ENCODE results near the gene SPTLC2. TPM values are rescaled to one million over a fixed set of nuclear protein-coding genes. Genes with fewer than 3 reads are reported as not detected.
"Not testable (repeated sequence)": the region's sequence is repeated elsewhere in the genome, so short reads cannot be mapped to it uniquely, and the experiment has no call there.

The SPTLC2 gene
- total and polyA plus RNA-seq, 8 donors = 32.9 to 44.0 (median 38.3) TPM

- intact Hi-C loops (cut with DNase I) = no loop called here
- Histone ChIP-seq H3K4me1 (peaks cover 6 to 51% of the 10 kb centered on the region in 2 donors), H3K4me3 (no peak overlapping the region), H3K9me3 (no peaks in the 10 kb centered on the region), H3K27me3 (no peaks in the 10 kb centered on the region), H3K36me3 (peaks cover 0 to 23% of the 10 kb centered on the region in 2 donors), H3K27ac (no peak overlapping the region)
- DNase-seq (no peak), ATAC-seq (peak; percentile 27)
- no peak for TF ChIP-seq CTCF (IDR thresholded peaks at IDR 0.05)
Observed at GRCh38 chr14:77599889-77600288, 16.5 kb downstream of the SPTLC2 start.

- ATAC-seq = no peak
- H3K27ac ChIP-seq = peak overlapping the region in 1 of 2 donors; percentile 19
Observed at GRCh38 chr14:77598366-77599070, 17.9 kb downstream of the SPTLC2 start.

GRCh38 chr14:77593501-77593961, 22.9 kb downstream of the SPTLC2 start:
- peaks cover 0 to 28% of the 10 kb centered on the region in 2 donors for H3K36me3 ChIP-seq
- ATAC-seq = peak; percentile 71
- H3K9me3 ChIP-seq = no peaks in the 10 kb centered on the region
- H3K4me3 ChIP-seq = no peak overlapping the region
- peaks cover 4 to 69% of the 10 kb centered on the region in 2 donors for H3K4me1 ChIP-seq
- H3K27me3 ChIP-seq = no peaks in the 10 kb centered on the region
- peak overlapping the region; percentile 26 to 90 for H3K27ac ChIP-seq
- TF ChIP-seq CTCF (IDR thresholded peaks at IDR 0.05) = no peak
- no peak for DNase-seq
- intact Hi-C loops (cut with DNase I) = no loop called here

More at GRCh38 chr14:77598366-77599070, 17.9 kb downstream of the SPTLC2 start:
- Histone ChIP-seq H3K9me3 (no peaks in the 10 kb centered on the region), H3K4me1 (peaks cover 6 to 53% of the 10 kb centered on the region in 2 donors), H3K4me3 (no peak overlapping the region), H3K27me3 (no peaks in the 10 kb centered on the region), H3K36me3 (peaks cover 0 to 28% of the 10 kb centered on the region in 2 donors)
- no peak for TF ChIP-seq CTCF (IDR thresholded peaks at IDR 0.05)
- no peak for DNase-seq
- intact Hi-C loops (cut with DNase I) = no loop called here

- TF ChIP-seq CTCF (IDR thresholded peaks at IDR 0.05) = no peak
- Histone ChIP-seq H3K27ac (peak overlapping the region; percentile 33 to 74), H3K36me3 (peaks cover 0 to 16% of the 10 kb centered on the region in 2 donors), H3K4me1 (peaks cover 0 to 81% of the 10 kb centered on the region in 2 donors), H3K27me3 (no peaks in the 10 kb centered on the region), H3K9me3 (no peaks in the 10 kb centered on the region), H3K4me3 (no peak overlapping the region)
- ATAC-seq (no peak), DNase-seq (no peak)
- intact Hi-C loops (cut with DNase I) = no loop called here
Observed at GRCh38 chr14:77590845-77591485, 25.5 kb downstream of the SPTLC2 start.

GRCh38 chr14:77589099-77589498, 27.3 kb downstream of the SPTLC2 start:
- intact Hi-C loops (cut with DNase I) = no loop called here
- DNase-seq = no peak
- Histone ChIP-seq H3K27me3 (no peaks in the 10 kb centered on the region), H3K36me3 (no peaks in the 10 kb centered on the region), H3K27ac (peak overlapping the region; percentile 13 to 74), H3K9me3 (no peaks in the 10 kb centered on the region), H3K4me1 (peaks cover 0 to 75% of the 10 kb centered on the region in 2 donors), H3K4me3 (no peak overlapping the region)
- TF ChIP-seq CTCF (IDR thresholded peaks at IDR 0.05) = no peak
- ATAC-seq = peak; percentile 27

- H3K4me3 ChIP-seq; H3K36me3 ChIP-seq; H3K9me3 ChIP-seq; intact Hi-C loops (cut with DNase I); ATAC-seq; DNase-seq; H3K27me3 ChIP-seq: not testable (repeated sequence)
- H3K27ac ChIP-seq = peak overlapping the region; percentile 13 to 74
- H3K4me1 ChIP-seq = peaks cover 0 to 69% of the 10 kb centered on the region in 2 donors
Observed at GRCh38 chr14:77588411-77589025, 27.9 kb downstream of the SPTLC2 start.
